GM19452 (cell line): ENCODE data around the gene DYNC1H1.

ENCODE experiments used
- ATAC-seq: cut with Tn5 transposase; IDR thresholded peaks from one replicate; pipeline ENCODE4 v1.9.1; 2021; ENCODE audit not compliant: unreplicated experiment

Gene DYNC1H1

GRCh38 chr14:102034301-102034700 is 69.9 kb downstream of the DYNC1H1 start:
- ATAC-seq, result no peak

- ATAC-seq, result no peak
Measured at GRCh38 chr14:102035914-102036313, 71.5 kb downstream of the DYNC1H1 start.

- no peak for ATAC-seq
Measured at GRCh38 chr14:102037686-102038085, 73.3 kb downstream of the DYNC1H1 start.

- no peak for ATAC-seq
Measured at GRCh38 chr14:102039157-102039556, 74.8 kb downstream of the DYNC1H1 start.

- ATAC-seq, result no peak
Measured at GRCh38 chr14:102040153-102040552, 75.8 kb downstream of the DYNC1H1 start.

- ATAC-seq, result no peak
Measured at GRCh38 chr14:102042699-102043098, 78.3 kb downstream of the DYNC1H1 start.

GRCh38 chr14:102043251-102044025 is 79.1 kb downstream of the DYNC1H1 start:
- no peak for ATAC-seq

- ATAC-seq, result no peak
Measured at GRCh38 chr14:102044566-102044965, 80.2 kb downstream of the DYNC1H1 start.

- ATAC-seq, result no peak
Measured at GRCh38 chr14:102046337-102047278, 82.2 kb downstream of the DYNC1H1 start.

- ATAC-seq, result no peak
Measured at GRCh38 chr14:102047808-102048540, 83.6 kb downstream of the DYNC1H1 start.

- no peak for ATAC-seq
Measured at GRCh38 chr14:102049258-102050025, 85.1 kb downstream of the DYNC1H1 start.

- ATAC-seq, result no peak
Measured at GRCh38 chr14:102050026-102050405, 85.6 kb downstream of the DYNC1H1 start.

GRCh38 chr14:102050625-102051024 is 86.3 kb downstream of the DYNC1H1 start:
- no peak for ATAC-seq

GRCh38 chr14:102052522-102052921 is 88.1 kb downstream of the DYNC1H1 start:
- no peak for ATAC-seq

- no peak for ATAC-seq
Measured at GRCh38 chr14:102055181-102055901, 91.0 kb downstream of the DYNC1H1 start.

GRCh38 chr14:102056694-102057442 is 92.5 kb downstream of the DYNC1H1 start:
- ATAC-seq, result no peak

- ATAC-seq, result no peak
Measured at GRCh38 chr14:102057480-102058114, 93.2 kb downstream of the DYNC1H1 start.

- no peak for ATAC-seq
Measured at GRCh38 chr14:102058146-102058545, 93.8 kb downstream of the DYNC1H1 start.

- ATAC-seq, result no peak
Measured at GRCh38 chr14:102058961-102059360, 94.6 kb downstream of the DYNC1H1 start.
